Measurements from ENCODE around the gene SBNO2.
A peak's percentile ranks its signal among the peaks of the same experiment; 100 is the strongest.

SBNO2 gene, protein sequence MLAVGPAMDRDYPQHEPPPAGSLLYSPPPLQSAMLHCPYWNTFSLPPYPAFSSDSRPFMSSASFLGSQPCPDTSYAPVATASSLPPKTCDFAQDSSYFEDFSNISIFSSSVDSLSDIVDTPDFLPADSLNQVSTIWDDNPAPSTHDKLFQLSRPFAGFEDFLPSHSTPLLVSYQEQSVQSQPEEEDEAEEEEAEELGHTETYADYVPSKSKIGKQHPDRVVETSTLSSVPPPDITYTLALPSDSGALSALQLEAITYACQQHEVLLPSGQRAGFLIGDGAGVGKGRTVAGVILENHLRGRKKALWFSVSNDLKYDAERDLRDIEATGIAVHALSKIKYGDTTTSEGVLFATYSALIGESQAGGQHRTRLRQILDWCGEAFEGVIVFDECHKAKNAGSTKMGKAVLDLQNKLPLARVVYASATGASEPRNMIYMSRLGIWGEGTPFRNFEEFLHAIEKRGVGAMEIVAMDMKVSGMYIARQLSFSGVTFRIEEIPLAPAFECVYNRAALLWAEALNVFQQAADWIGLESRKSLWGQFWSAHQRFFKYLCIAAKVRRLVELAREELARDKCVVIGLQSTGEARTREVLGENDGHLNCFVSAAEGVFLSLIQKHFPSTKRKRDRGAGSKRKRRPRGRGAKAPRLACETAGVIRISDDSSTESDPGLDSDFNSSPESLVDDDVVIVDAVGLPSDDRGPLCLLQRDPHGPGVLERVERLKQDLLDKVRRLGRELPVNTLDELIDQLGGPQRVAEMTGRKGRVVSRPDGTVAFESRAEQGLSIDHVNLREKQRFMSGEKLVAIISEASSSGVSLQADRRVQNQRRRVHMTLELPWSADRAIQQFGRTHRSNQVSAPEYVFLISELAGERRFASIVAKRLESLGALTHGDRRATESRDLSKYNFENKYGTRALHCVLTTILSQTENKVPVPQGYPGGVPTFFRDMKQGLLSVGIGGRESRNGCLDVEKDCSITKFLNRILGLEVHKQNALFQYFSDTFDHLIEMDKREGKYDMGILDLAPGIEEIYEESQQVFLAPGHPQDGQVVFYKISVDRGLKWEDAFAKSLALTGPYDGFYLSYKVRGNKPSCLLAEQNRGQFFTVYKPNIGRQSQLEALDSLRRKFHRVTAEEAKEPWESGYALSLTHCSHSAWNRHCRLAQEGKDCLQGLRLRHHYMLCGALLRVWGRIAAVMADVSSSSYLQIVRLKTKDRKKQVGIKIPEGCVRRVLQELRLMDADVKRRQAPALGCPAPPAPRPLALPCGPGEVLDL (N-terminal part only)

DNA sequence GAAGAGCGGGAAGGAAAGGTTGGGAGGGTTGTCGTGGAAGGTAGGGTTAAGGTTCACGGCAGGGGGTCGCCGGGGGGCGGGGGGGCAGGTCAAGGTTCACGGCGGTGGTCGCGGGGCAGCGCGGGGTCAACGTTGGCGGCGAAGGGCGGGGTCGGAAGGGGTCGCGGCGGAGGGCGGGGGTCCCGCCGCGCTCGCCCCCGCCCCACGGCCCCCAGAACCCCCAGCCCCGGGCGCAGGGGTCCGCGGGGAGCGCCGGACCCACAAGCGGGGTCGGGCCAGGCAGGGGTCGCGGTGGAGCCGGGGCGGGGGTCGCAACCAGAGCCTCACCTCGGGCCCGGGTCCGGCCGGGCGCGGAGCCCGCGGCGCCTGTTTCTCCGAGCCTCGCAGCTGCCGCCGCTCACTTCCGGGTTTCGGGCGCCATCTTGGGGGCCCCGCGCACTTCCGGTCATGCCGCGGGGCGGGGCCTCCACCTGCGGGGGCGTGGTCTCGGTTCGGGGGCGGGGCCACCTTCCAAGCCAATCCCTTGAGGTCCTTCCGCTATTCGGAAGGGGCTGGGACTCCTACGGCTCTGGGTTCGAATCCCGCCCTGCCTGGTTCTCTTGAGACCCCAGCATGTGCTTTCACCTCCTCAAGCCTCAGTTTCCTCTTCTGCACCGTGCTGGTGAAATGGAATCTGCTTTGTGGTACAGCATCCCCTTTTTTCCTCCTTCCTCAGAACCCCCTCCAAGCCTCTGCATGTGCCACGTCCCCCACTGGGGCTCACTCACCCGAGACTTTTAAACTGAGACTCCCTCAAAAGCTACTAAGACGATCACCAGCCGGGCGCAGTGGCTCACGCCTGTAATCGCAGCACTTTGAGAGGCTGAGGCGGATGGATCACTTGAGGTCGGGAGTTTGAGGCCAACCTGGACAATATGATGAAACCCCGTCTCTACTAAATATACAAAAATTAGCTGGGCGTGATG, at the start of gene SBNO2:
TSS of gene SBNO2 (minus strand) at position 424 of the 965 bp plus-strand sequence. CDS start 19,992 bp downstream, outside the sequence.
- WGBS (ENCODE audit: insufficient coverage, insufficient read length) = no CpG with 5 or more reads among the region's 84 CpGs
- DNase-seq (ENCODE audit: low read depth, low spot score) = peak; percentile 45
- peak within 1 kb of the TSS; percentile 67 for H3K4me3 ChIP-seq (ENCODE audit: low read length)
- H3K4me1 ChIP-seq (ENCODE audit: control insufficient read depth, insufficient read depth, low read length) = peaks cover 7% of the 10 kb centered on the region
- no peaks in the 10 kb centered on the region for H3K27me3 ChIP-seq (ENCODE audit: control insufficient read depth, insufficient read depth, low read length)
- H3K36me3 ChIP-seq (ENCODE audit: control insufficient read depth, insufficient read depth, low read length) = no peaks in the 10 kb centered on the region
- H3K9me3 ChIP-seq (ENCODE audit: control insufficient read depth, insufficient read depth, low read length) = no peaks in the 10 kb centered on the region
- H3K27ac ChIP-seq (ENCODE audit: low read length) = no peak within 1 kb of the TSS

DNA sequence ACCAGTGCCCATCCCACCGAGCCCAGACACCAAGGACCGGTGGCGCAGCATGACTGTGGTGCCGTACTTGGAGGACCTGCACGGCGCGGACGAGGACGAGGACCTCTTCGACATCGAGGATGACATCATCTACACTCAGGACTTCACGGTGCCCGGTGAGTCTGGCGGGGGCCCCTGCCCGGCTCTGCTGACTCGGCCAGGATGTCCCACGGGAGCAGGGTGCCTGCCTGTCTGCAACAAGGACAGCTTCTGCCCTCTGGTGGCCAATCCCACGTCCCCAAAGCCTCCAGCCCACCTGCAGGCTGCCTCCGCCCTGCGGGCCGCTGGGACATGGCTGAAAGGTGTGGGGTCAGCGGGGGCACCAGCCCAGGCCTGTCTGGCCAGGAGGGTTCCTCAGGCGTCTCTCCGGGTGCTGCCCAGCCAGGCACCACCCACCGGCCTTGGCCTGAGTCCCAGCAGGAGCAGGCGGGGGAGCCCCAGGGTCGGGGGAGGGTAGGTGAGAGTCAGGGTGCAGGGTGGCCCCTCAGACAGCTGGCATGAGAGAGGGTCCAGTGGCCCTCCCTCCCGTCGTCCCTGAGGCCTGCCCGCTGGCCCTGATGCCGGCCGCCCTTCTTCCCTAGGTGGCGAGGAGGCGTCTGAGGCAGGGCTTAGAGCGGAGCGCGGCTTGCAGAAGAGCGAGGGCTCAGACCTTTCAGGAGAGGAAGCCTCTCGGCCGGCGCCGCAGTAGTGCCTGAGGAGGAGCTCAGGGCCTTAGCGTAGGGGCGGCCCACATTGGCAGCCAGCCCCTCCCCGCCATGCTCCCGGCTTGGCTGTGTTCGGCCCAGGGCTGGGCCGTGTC, 49.2 kb upstream of the SBNO2 start:
- no peaks in the 10 kb centered on the region for H3K4me1 ChIP-seq (ENCODE audit: control insufficient read depth, insufficient read depth, low read length)
- H3K27me3 ChIP-seq (ENCODE audit: control insufficient read depth, insufficient read depth, low read length) = no peaks in the 10 kb centered on the region
- H3K27ac ChIP-seq (ENCODE audit: low read length) = no peak overlapping the region
- no peak for DNase-seq (ENCODE audit: low read depth, low spot score)
- H3K36me3 ChIP-seq (ENCODE audit: control insufficient read depth, insufficient read depth, low read length) = peaks cover 22% of the 10 kb centered on the region
- H3K9me3 ChIP-seq (ENCODE audit: control insufficient read depth, insufficient read depth, low read length) = no peaks in the 10 kb centered on the region
- H3K4me3 ChIP-seq (ENCODE audit: low read length) = no peak overlapping the region
- no CpG with 5 or more reads among the region's 48 CpGs for WGBS (ENCODE audit: insufficient coverage, insufficient read length)

- H3K9me3 ChIP-seq (ENCODE audit: control insufficient read depth, insufficient read depth, low read length) = no peaks in the 10 kb centered on the region
- no peak for DNase-seq (ENCODE audit: low read depth, low spot score)
- peaks cover 15% of the 10 kb centered on the region for H3K36me3 ChIP-seq (ENCODE audit: control insufficient read depth, insufficient read depth, low read length)
- no peaks in the 10 kb centered on the region for H3K4me1 ChIP-seq (ENCODE audit: control insufficient read depth, insufficient read depth, low read length)
- no peaks in the 10 kb centered on the region for H3K27me3 ChIP-seq (ENCODE audit: control insufficient read depth, insufficient read depth, low read length)
- WGBS (ENCODE audit: insufficient coverage, insufficient read length) = no CpG with 5 or more reads among the region's 14 CpGs
- no peak overlapping the region for H3K27ac ChIP-seq (ENCODE audit: low read length)
- no peak overlapping the region for H3K4me3 ChIP-seq (ENCODE audit: low read length)
Measured at GRCh38 chr19:1222394-1222793, 48.3 kb upstream of the SBNO2 start.

- Histone ChIP-seq H3K27ac (ENCODE audit: low read length) (no peak overlapping the region), H3K9me3 (ENCODE audit: control insufficient read depth, insufficient read depth, low read length) (no peaks in the 10 kb centered on the region), H3K4me1 (ENCODE audit: control insufficient read depth, insufficient read depth, low read length) (no peaks in the 10 kb centered on the region), H3K4me3 (ENCODE audit: low read length) (no peak overlapping the region), H3K27me3 (ENCODE audit: control insufficient read depth, insufficient read depth, low read length) (no peaks in the 10 kb centered on the region), H3K36me3 (ENCODE audit: control insufficient read depth, insufficient read depth, low read length) (peaks cover 15% of the 10 kb centered on the region)
- no CpG with 5 or more reads among the region's 22 CpGs for WGBS (ENCODE audit: insufficient coverage, insufficient read length)
- no peak for DNase-seq (ENCODE audit: low read depth, low spot score)
Measured at GRCh38 chr19:1221904-1222255, 47.8 kb upstream of the SBNO2 start.

GRCh38 chr19:1220976-1221903, 47.2 kb upstream of the SBNO2 start:
- Histone ChIP-seq H3K9me3 (ENCODE audit: control insufficient read depth, insufficient read depth, low read length) (no peaks in the 10 kb centered on the region), H3K27me3 (ENCODE audit: control insufficient read depth, insufficient read depth, low read length) (no peaks in the 10 kb centered on the region), H3K27ac (ENCODE audit: low read length) (no peak overlapping the region), H3K4me1 (ENCODE audit: control insufficient read depth, insufficient read depth, low read length) (no peaks in the 10 kb centered on the region), H3K36me3 (ENCODE audit: control insufficient read depth, insufficient read depth, low read length) (peaks cover 10% of the 10 kb centered on the region; the same call in 1 of the 2 replicates), H3K4me3 (ENCODE audit: low read length) (no peak overlapping the region)
- DNase-seq (ENCODE audit: low read depth, low spot score) = no peak
- WGBS (ENCODE audit: insufficient coverage, insufficient read length) = no CpG with 5 or more reads among the region's 38 CpGs

GRCh38 chr19:1220477-1220930, 46.4 kb upstream of the SBNO2 start:
- no peaks in the 10 kb centered on the region for H3K9me3 ChIP-seq (ENCODE audit: control insufficient read depth, insufficient read depth, low read length)
- H3K4me1 ChIP-seq (ENCODE audit: control insufficient read depth, insufficient read depth, low read length) = no peaks in the 10 kb centered on the region
- peaks cover 10% of the 10 kb centered on the region; the same call in 1 of the 2 replicates for H3K36me3 ChIP-seq (ENCODE audit: control insufficient read depth, insufficient read depth, low read length)
- H3K27me3 ChIP-seq (ENCODE audit: control insufficient read depth, insufficient read depth, low read length) = no peaks in the 10 kb centered on the region
- no CpG with 5 or more reads among the region's 33 CpGs for WGBS (ENCODE audit: insufficient coverage, insufficient read length)
- H3K27ac ChIP-seq (ENCODE audit: low read length) = no peak overlapping the region
- no peak overlapping the region for H3K4me3 ChIP-seq (ENCODE audit: low read length)
- no peak for DNase-seq (ENCODE audit: low read depth, low spot score)

DNA sequence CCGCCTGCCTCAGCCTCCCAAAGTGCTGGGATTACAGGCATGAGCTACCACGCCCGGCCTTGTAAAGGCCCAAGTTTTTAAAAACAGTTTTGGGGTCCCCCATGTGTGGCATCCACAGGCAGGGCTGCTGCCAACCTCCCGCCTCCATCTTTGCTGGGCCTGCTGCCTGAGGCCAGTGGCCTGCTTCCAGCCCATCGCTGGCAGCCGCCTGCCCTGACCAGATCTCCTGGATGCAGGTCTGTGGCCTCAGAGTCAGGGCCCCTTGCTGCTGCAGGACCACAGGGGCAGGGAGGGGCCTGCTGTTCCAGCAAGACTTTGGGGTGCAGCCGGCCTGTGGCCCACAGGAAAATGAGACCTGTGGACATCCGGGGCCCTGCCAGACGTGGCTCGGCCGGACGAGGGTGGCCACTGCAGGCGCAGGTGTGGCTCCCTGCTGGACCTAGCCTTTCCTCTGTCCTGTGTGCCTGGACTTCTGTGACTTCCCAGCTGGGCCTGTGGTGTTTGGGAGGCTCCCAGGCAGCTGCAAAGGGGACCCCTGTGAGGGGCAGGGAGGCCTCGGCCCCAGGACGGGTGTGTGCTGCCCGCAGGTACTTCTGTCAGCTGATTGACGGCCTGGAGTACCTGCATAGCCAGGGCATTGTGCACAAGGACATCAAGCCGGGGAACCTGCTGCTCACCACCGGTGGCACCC, 45.9 kb upstream of the SBNO2 start:
- no peaks in the 10 kb centered on the region for H3K27me3 ChIP-seq (ENCODE audit: control insufficient read depth, insufficient read depth, low read length)
- no peak overlapping the region for H3K4me3 ChIP-seq (ENCODE audit: low read length)
- no peak for DNase-seq (ENCODE audit: low read depth, low spot score)
- H3K27ac ChIP-seq (ENCODE audit: low read length) = no peak overlapping the region
- no peaks in the 10 kb centered on the region for H3K4me1 ChIP-seq (ENCODE audit: control insufficient read depth, insufficient read depth, low read length)
- no CpG with 5 or more reads among the region's 19 CpGs for WGBS (ENCODE audit: insufficient coverage, insufficient read length)
- H3K9me3 ChIP-seq (ENCODE audit: control insufficient read depth, insufficient read depth, low read length) = no peaks in the 10 kb centered on the region
- H3K36me3 ChIP-seq (ENCODE audit: control insufficient read depth, insufficient read depth, low read length) = peaks cover 10% of the 10 kb centered on the region; the same call in 1 of the 2 replicates
